DND-41 (cell line): Measurements from ENCODE around the gene GRID2.
"Not testable (repeated sequence)": the region's sequence is repeated elsewhere in the genome, so short reads cannot be mapped to it uniquely, and the experiment has no call there.

Source experiments
- ATAC-seq: fragments of 200-7000 bp; cut with Tn5 transposase; 3 replicates; pipeline ENCODE4 v1.9.1; 2021; ENCODE audit warnings: low read depth; ENCODE audit not compliant: insufficient read depth
- DNase-seq: peaks from one replicate; pipeline ENCODE4 v3.0.0-alpha.2; 2020
- H2AFZ ChIP-seq: 2 replicates; pipeline ENCODE4 v1.6.0; 2012; ENCODE audit warnings: low read depth, low read length
- H3K27ac ChIP-seq: 2 replicates; pipeline ENCODE4 v1.5.1; 2012; ENCODE audit warnings: low read length, inconsistent platforms
- H3K27me3 ChIP-seq: fragments of 200-600 bp; sonication (generic); 2 replicates; pipeline ENCODE4 v1.6.0; 2012; ENCODE audit warnings: low read length, mild to moderate bottlenecking, inconsistent platforms; ENCODE audit not compliant: insufficient read depth, poor library complexity
- H3K36me3 ChIP-seq: 2 replicates; pipeline ENCODE4 v1.5.1; 2012; ENCODE audit warnings: low read length, inconsistent platforms; ENCODE audit not compliant: insufficient read depth
- H3K4me1 ChIP-seq: 2 replicates; pipeline ENCODE4 v1.5.1; 2012; ENCODE audit warnings: mild to moderate bottlenecking, low read length; ENCODE audit not compliant: insufficient read depth
- H3K4me2 ChIP-seq: 2 replicates; pipeline ENCODE4 v1.6.0; 2012; ENCODE audit warnings: mild to moderate bottlenecking, moderate library complexity, low read length, inconsistent platforms; ENCODE audit not compliant: insufficient read depth
- H3K4me3 ChIP-seq, 2 experiments: fragments of 200-600 bp in 1 of 2; shearing (Covaris generic) in 1 of 2; 2 replicates each; pipeline ENCODE4 v1.5.1; 2012 to 2016; ENCODE audit warnings: inconsistent platforms in 2 of 2, low read length in 2 of 2, mild to moderate bottlenecking in 2 of 2, low read depth in 1 of 2, moderate library complexity in 1 of 2
- H3K79me2 ChIP-seq: 2 replicates; pipeline ENCODE4 v1.6.0; 2012; ENCODE audit warnings: low read length, inconsistent platforms; ENCODE audit not compliant: insufficient read depth
- H3K9ac ChIP-seq: 2 replicates; pipeline ENCODE4 v1.6.0; 2012; ENCODE audit warnings: low read depth, mild to moderate bottlenecking, inconsistent platforms, low read length, moderate library complexity
- H3K9me3 ChIP-seq: 2 replicates; pipeline ENCODE4 v1.5.1; 2012; ENCODE audit warnings: low read length, moderate library complexity, mild to moderate bottlenecking, inconsistent platforms; ENCODE audit not compliant: insufficient read depth, severe bottlenecking
- H4K20me1 ChIP-seq: 2 replicates; pipeline ENCODE4 v1.6.0; 2012; ENCODE audit warnings: low read length; ENCODE audit not compliant: insufficient read depth
- CTCF ChIP-seq: IDR thresholded peaks from 2 replicates; pipeline ENCODE4 v1.5.1; 2012; ENCODE audit warnings: borderline replicate concordance, low read length, moderate library complexity, mild to moderate bottlenecking; ENCODE audit not compliant: poor library complexity, severe bottlenecking; ENCODE audit errors: extremely low read depth
- EZH2 ChIP-seq: IDR thresholded peaks from 3 replicates; pipeline ENCODE4 v1.6.1; 2012; ENCODE audit warnings: borderline replicate concordance, low read depth, mild to moderate bottlenecking, moderate library complexity, low read length, inconsistent platforms; ENCODE audit not compliant: severe bottlenecking

GRID2 gene

GRCh38 chr4:92270908-92271307 is 32.9 kb upstream of the GRID2 start:
- Histone ChIP-seq H3K36me3 (no peaks in the 10 kb centered on the region), H3K27me3 (no peaks in the 10 kb centered on the region), H3K4me3 (no peak overlapping the region), H3K4me2 (no peak overlapping the region), H3K79me2 (no peaks in the 10 kb centered on the region), H4K20me1 (no peaks in the 10 kb centered on the region), H3K4me1 (no peaks in the 10 kb centered on the region), H3K9me3 (no peaks in the 10 kb centered on the region), H2AFZ (no peak overlapping the region), H3K9ac (no peak overlapping the region), H3K27ac (no peak overlapping the region)
- ATAC-seq (no peak), DNase-seq (no peak)
- no peak for TF ChIP-seq EZH2
- no peak for TF ChIP-seq CTCF

- H3K36me3 ChIP-seq, H3K9me3 ChIP-seq, H2AFZ ChIP-seq, H3K27me3 ChIP-seq, H3K4me2 ChIP-seq, DNase-seq, H3K79me2 ChIP-seq, H3K4me1 ChIP-seq, H3K4me3 ChIP-seq, H3K27ac ChIP-seq, ATAC-seq, H4K20me1 ChIP-seq, H3K9ac ChIP-seq: not testable (repeated sequence)
Observed at GRCh38 chr4:92271551-92271950, 32.2 kb upstream of the GRID2 start.

- H3K9ac ChIP-seq, H3K27ac ChIP-seq, H3K36me3 ChIP-seq, H4K20me1 ChIP-seq, H3K4me1 ChIP-seq, H3K9me3 ChIP-seq, DNase-seq, H2AFZ ChIP-seq, H3K4me2 ChIP-seq, ATAC-seq, H3K4me3 ChIP-seq, H3K79me2 ChIP-seq, H3K27me3 ChIP-seq: not testable (repeated sequence)
Observed at GRCh38 chr4:92277057-92277881, 26.5 kb upstream of the GRID2 start.

- Histone ChIP-seq H3K79me2 (no peaks in the 10 kb centered on the region), H2AFZ (no peak overlapping the region), H3K27me3 (no peaks in the 10 kb centered on the region), H3K4me2 (no peak overlapping the region), H3K9me3 (no peaks in the 10 kb centered on the region), H4K20me1 (no peaks in the 10 kb centered on the region), H3K36me3 (no peaks in the 10 kb centered on the region), H3K27ac (no peak overlapping the region), H3K4me3 (no peak overlapping the region), H3K9ac (no peak overlapping the region), H3K4me1 (no peaks in the 10 kb centered on the region)
- DNase-seq (no peak), ATAC-seq (no peak)
- TF ChIP-seq EZH2 (no peak), CTCF (no peak)
Observed at GRCh38 chr4:92279296-92279695, 24.5 kb upstream of the GRID2 start.
